BLaER1 treated with 17β-estradiol and CSF1 and Interleukin-3, amounts not matched to agents 10 nM and 100 nM (cell line): Measurements from ENCODE around the gene WRAP73.
A peak's percentile ranks its signal among the peaks of the same experiment; 100 is the strongest.

Experiments used
- H3K27ac ChIP-seq, 11 experiments: shearing (Covaris generic); formaldehyde crosslinking; 2 replicates each; pipeline ENCODE4 v1.8.1; 2022
- H3K27me3 ChIP-seq, 11 experiments: shearing (Covaris generic); formaldehyde crosslinking; 2 replicates each; pipeline ENCODE4 v1.8.1; 2022
- H3K36me3 ChIP-seq, 11 experiments: shearing (Covaris generic); formaldehyde crosslinking; 2 replicates each; pipeline ENCODE4 v1.8.1; 2022
- H3K4me1 ChIP-seq, 10 experiments: shearing (Covaris generic); formaldehyde crosslinking; 2 replicates each; pipeline ENCODE4 v1.8.1; 2022
- H3K4me2 ChIP-seq, 11 experiments: shearing (Covaris generic); formaldehyde crosslinking; 2 replicates each; pipeline ENCODE4 v1.8.1; 2022
- H3K4me3 ChIP-seq, 10 experiments: shearing (Covaris generic); formaldehyde crosslinking; 2 replicates each; pipeline ENCODE4 v1.8.1; 2022
- H3K9ac ChIP-seq, 11 experiments: shearing (Covaris generic); formaldehyde crosslinking; 2 replicates each; pipeline ENCODE4 v1.8.1; 2022
- H3K9me3 ChIP-seq, 11 experiments: shearing (Covaris generic); formaldehyde crosslinking; replicated peaks in 1 of 11; 2 replicates each; pipeline ENCODE4 v1.8.1; 2022
- H4K20me1 ChIP-seq, 11 experiments: shearing (Covaris generic); formaldehyde crosslinking; 2 replicates each; pipeline ENCODE4 v1.8.1; 2022
- Cebpa-rat ChIP-seq, 11 experiments: shearing (Covaris generic); IDR thresholded peaks; 2 replicates each; pipeline ENCODE4 v1.8.1; 2022

The WRAP73 gene

GRCh38 chr1:3636080-3636479, 13.8 kb downstream of the WRAP73 start:
- H3K9ac ChIP-seq: no peak overlapping the region
- peaks cover 0 to 34% (median 7%) of the 10 kb centered on the region in 11 experiments; a peak in 8 of 22 replicates for H4K20me1 ChIP-seq
- H3K4me2 ChIP-seq: no peak overlapping the region
- H3K27ac ChIP-seq: no peak overlapping the region
- peaks cover 4 to 34% (median 31%) of the 10 kb centered on the region in 10 experiments for H3K4me1 ChIP-seq
- H3K9me3 ChIP-seq: no peaks in the 10 kb centered on the region
- H3K4me3 ChIP-seq: no peak overlapping the region
- no peaks in the 10 kb centered on the region for H3K27me3 ChIP-seq
- H3K36me3 ChIP-seq: peaks cover 73 to 100% (median 96%) of the 10 kb centered on the region in 11 experiments
- TF ChIP-seq Cebpa-rat (IDR thresholded peaks at IDR 0.05): no peak

GRCh38 chr1:3634059-3634800, 15.7 kb downstream of the WRAP73 start:
- H3K4me1 ChIP-seq: peaks cover 22 to 44% (median 40%) of the 10 kb centered on the region in 10 experiments
- no peaks in the 10 kb centered on the region for H3K9me3 ChIP-seq
- TF ChIP-seq Cebpa-rat (IDR thresholded peaks at IDR 0.05): no peak
- H4K20me1 ChIP-seq: peaks cover 0 to 36% (median 13%) of the 10 kb centered on the region in 11 experiments; a peak in 12 of 22 replicates
- no peak overlapping the region for H3K4me2 ChIP-seq
- H3K9ac ChIP-seq: no peak overlapping the region; a peak in 1 of 22 replicates
- no peaks in the 10 kb centered on the region for H3K27me3 ChIP-seq
- H3K27ac ChIP-seq: no peak overlapping the region
- no peak overlapping the region for H3K4me3 ChIP-seq
- peaks cover 85 to 99% (median 96%) of the 10 kb centered on the region in 11 experiments for H3K36me3 ChIP-seq

- no peak overlapping the region for H3K4me3 ChIP-seq
- TF ChIP-seq Cebpa-rat (IDR thresholded peaks at IDR 0.05): no peak
- H3K9me3 ChIP-seq: no peaks in the 10 kb centered on the region
- H4K20me1 ChIP-seq: peaks cover 0 to 43% (median 14%) of the 10 kb centered on the region in 11 experiments; a peak in 12 of 22 replicates
- H3K27ac ChIP-seq: no peak overlapping the region
- no peak overlapping the region for H3K4me2 ChIP-seq
- no peaks in the 10 kb centered on the region for H3K27me3 ChIP-seq
- H3K4me1 ChIP-seq: peaks cover 22 to 40% (median 34%) of the 10 kb centered on the region in 10 experiments
- H3K36me3 ChIP-seq: peaks cover 89 to 100% (median 98%) of the 10 kb centered on the region in 11 experiments
- peak overlapping the region in 1 of 11 experiments; percentile 2; a peak in 1 of 22 replicates for H3K9ac ChIP-seq
Measured at GRCh38 chr1:3633344-3634058, 16.4 kb downstream of the WRAP73 start.

GRCh38 chr1:3632716-3633343, 17.1 kb downstream of the WRAP73 start:
- Histone ChIP-seq H3K4me3 (no peak overlapping the region), H3K27ac (no peak overlapping the region), H4K20me1 (peaks cover 0 to 40% (median 14%) of the 10 kb centered on the region in 11 experiments; a peak in 13 of 22 replicates), H3K9me3 (no peaks in the 10 kb centered on the region), H3K27me3 (no peaks in the 10 kb centered on the region), H3K9ac (peak overlapping the region in 1 of 11 experiments; percentile 2; a peak in 1 of 22 replicates), H3K36me3 (peaks cover 89 to 100% (median 98%) of the 10 kb centered on the region in 11 experiments), H3K4me1 (peaks cover 22 to 33% (median 28%) of the 10 kb centered on the region in 10 experiments), H3K4me2 (no peak overlapping the region)
- TF ChIP-seq Cebpa-rat (IDR thresholded peaks at IDR 0.05): no peak

- no peak overlapping the region for H3K4me2 ChIP-seq
- no peak for TF ChIP-seq Cebpa-rat (IDR thresholded peaks at IDR 0.05)
- H4K20me1 ChIP-seq: peaks cover 0 to 43% (median 14%) of the 10 kb centered on the region in 11 experiments; a peak in 13 of 22 replicates
- no peaks in the 10 kb centered on the region for H3K27me3 ChIP-seq
- H3K27ac ChIP-seq: no peak overlapping the region
- peaks cover 23 to 30% (median 25%) of the 10 kb centered on the region in 10 experiments for H3K4me1 ChIP-seq
- H3K36me3 ChIP-seq: peaks cover 89 to 100% (median 98%) of the 10 kb centered on the region in 11 experiments
- H3K4me3 ChIP-seq: no peak overlapping the region
- H3K9me3 ChIP-seq: no peaks in the 10 kb centered on the region
- no peak overlapping the region for H3K9ac ChIP-seq
Measured at GRCh38 chr1:3632298-3632697, 17.6 kb downstream of the WRAP73 start.

GRCh38 chr1:3631320-3632260, 18.3 kb downstream of the WRAP73 start:
- H3K36me3 ChIP-seq: peaks cover 84 to 100% (median 98%) of the 10 kb centered on the region in 11 experiments
- peaks cover 23 to 31% (median 26%) of the 10 kb centered on the region in 10 experiments for H3K4me1 ChIP-seq
- peaks cover 0 to 43% (median 14%) of the 10 kb centered on the region in 11 experiments; a peak in 13 of 22 replicates for H4K20me1 ChIP-seq
- no peak overlapping the region for H3K4me3 ChIP-seq
- H3K9me3 ChIP-seq: no peaks in the 10 kb centered on the region
- peak overlapping the region in 5 of 11 experiments; percentile 7 to 65 (median 24); a peak in 3 of 22 replicates for H3K9ac ChIP-seq
- TF ChIP-seq Cebpa-rat (IDR thresholded peaks at IDR 0.05): no peak
- peak overlapping the region in 9 of 11 experiments; percentile 21 to 87 (median 70); a peak in 10 of 22 replicates for H3K4me2 ChIP-seq
- peak overlapping the region in 2 of 11 experiments; percentile 12 to 22; a peak in 1 of 22 replicates for H3K27ac ChIP-seq
- no peaks in the 10 kb centered on the region for H3K27me3 ChIP-seq

GRCh38 chr1:3630914-3631313, 19.0 kb downstream of the WRAP73 start:
- peaks cover 77 to 96% (median 92%) of the 10 kb centered on the region in 11 experiments for H3K36me3 ChIP-seq
- H3K9ac ChIP-seq: peak overlapping the region in 6 of 11 experiments; percentile 7 to 65 (median 18); a peak in 5 of 22 replicates
- H3K4me3 ChIP-seq: no peak overlapping the region
- H3K9me3 ChIP-seq: no peaks in the 10 kb centered on the region
- peak overlapping the region in 3 of 11 experiments; percentile 12 to 34 (median 22); a peak in 2 of 22 replicates for H3K27ac ChIP-seq
- no peak for TF ChIP-seq Cebpa-rat (IDR thresholded peaks at IDR 0.05)
- H3K27me3 ChIP-seq: no peaks in the 10 kb centered on the region
- peaks cover 25 to 38% (median 28%) of the 10 kb centered on the region in 10 experiments for H3K4me1 ChIP-seq
- H3K4me2 ChIP-seq: peak overlapping the region in 9 of 11 experiments; percentile 63 to 87 (median 70); a peak in 14 of 22 replicates
- H4K20me1 ChIP-seq: peaks cover 0 to 43% (median 15%) of the 10 kb centered on the region in 11 experiments; a peak in 13 of 22 replicates
